PC-3 (cell line): ENCODE data around the gene PCNX2.

Experiments used
- CTCF ChIP-seq: fragments of 300-600 bp; sonication (generic); conservative IDR thresholded peaks from 2 replicates; pipeline ENCODE4 v1.5.1; 2017; ENCODE audit warnings: antibody characterized with exemption, low read depth, mild to moderate bottlenecking, low read length
- EZH2 ChIP-seq: fragments of 300-600 bp; sonication (generic); IDR thresholded peaks from one replicate; pipeline ENCODE4 v1.6.1; 2017; ENCODE audit warnings: antibody characterized with exemption, mild to moderate bottlenecking, low read length; ENCODE audit not compliant: unreplicated experiment

DNA sequence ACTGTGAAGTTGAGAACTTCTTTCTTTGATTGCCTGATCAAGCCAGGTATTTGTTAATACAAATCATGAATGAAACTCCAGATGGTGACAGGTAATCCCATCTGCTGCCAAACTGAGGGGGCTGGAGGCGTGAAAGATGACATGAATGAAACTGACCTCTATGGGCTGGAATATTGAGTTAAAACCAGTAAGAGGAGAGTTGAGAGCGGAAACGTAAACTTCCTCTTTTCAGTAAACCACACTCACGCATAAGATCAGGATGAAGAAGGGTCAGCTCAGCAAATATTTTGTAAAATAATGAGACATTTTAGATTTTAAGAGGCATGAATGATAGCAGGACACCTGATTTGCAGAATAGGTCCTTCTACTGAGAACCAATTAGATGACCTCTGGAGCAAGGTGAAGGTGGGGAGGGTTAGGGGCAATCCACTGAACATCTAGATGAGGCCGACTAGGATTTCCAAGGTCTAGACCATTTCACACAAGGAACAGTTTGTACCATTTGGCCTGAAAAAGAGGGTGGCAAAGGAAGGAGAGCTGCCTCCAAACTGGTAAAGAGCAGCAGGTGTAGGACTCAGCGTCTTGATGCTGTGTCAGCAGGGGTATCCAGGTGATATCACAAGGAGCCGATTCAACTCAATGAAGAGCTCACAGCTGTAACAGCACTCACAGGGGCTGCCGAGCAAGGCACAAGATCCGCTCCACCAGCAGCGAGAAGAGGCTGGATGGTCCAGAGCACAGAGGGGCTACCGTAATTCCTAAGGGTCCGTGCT lies 212.6 kb downstream of the PCNX2 start:
- TF ChIP-seq CTCF (no peak), EZH2 (no peak)
